Effector memory CD4-positive, alpha-beta T cell (primary cell): ENCODE measurements around the gene MNDA.
"Not testable (repeated sequence)": the region's sequence is repeated elsewhere in the genome, so short reads cannot be mapped to it uniquely, and the experiment has no call there.

ENCODE experiments used
- DNase-seq, 3 donors: peaks; one replicate each; pipeline ENCODE4 v3.0.0-alpha.2; 2020
- H3K27ac ChIP-seq: 2 replicates; pipeline ENCODE4 v1.7.0; 2013; ENCODE audit warnings: mild to moderate bottlenecking, low read length, moderate library complexity; ENCODE audit not compliant: insufficient read depth, poor library complexity, severe bottlenecking
- H3K27me3 ChIP-seq: replicated peaks from 2 replicates; pipeline ENCODE4 v1.7.0; 2013; ENCODE audit warnings: mild to moderate bottlenecking, low read length; ENCODE audit not compliant: insufficient read depth, control insufficient read depth, poor library complexity, severe bottlenecking
- H3K36me3 ChIP-seq: 2 replicates; pipeline ENCODE4 v1.7.0; 2013; ENCODE audit warnings: mild to moderate bottlenecking, low read length, moderate library complexity; ENCODE audit not compliant: control insufficient read depth, insufficient read depth
- H3K4me1 ChIP-seq: 2 replicates; pipeline ENCODE4 v1.7.0; 2013; ENCODE audit warnings: low read length, mild to moderate bottlenecking; ENCODE audit not compliant: control insufficient read depth, insufficient read depth, poor library complexity, severe bottlenecking
- H3K4me3 ChIP-seq: 2 replicates; pipeline ENCODE4 v1.7.0; 2013; ENCODE audit warnings: low read length, low read depth, mild to moderate bottlenecking; ENCODE audit not compliant: insufficient read depth, poor library complexity, severe bottlenecking
- H3K9me3 ChIP-seq: 2 replicates; pipeline ENCODE4 v1.7.0; 2013; ENCODE audit warnings: mild to moderate bottlenecking, low read length, moderate library complexity; ENCODE audit not compliant: control insufficient read depth

Gene MNDA

GRCh38 chr1:158833264-158833663 lies 2.1 kb downstream of the MNDA start:
- no peak for DNase-seq
- Histone ChIP-seq H3K4me1 (no peaks in the 10 kb centered on the region), H3K4me3 (no peak overlapping the region), H3K27ac (no peak overlapping the region), H3K27me3 (no peaks in the 10 kb centered on the region), H3K36me3 (no peaks in the 10 kb centered on the region), H3K9me3 (peaks cover 4% of the 10 kb centered on the region)

GRCh38 chr1:158836038-158836437 lies 4.9 kb downstream of the MNDA start:
- H3K27ac ChIP-seq: no peak overlapping the region
- no peaks in the 10 kb centered on the region for H3K36me3 ChIP-seq
- H3K27me3 ChIP-seq: no peaks in the 10 kb centered on the region

GRCh38 chr1:158838660-158839059 lies 7.5 kb downstream of the MNDA start:
- Histone ChIP-seq H3K4me1 (no peaks in the 10 kb centered on the region), H3K4me3 (no peak overlapping the region), H3K36me3 (no peaks in the 10 kb centered on the region), H3K27me3 (no peaks in the 10 kb centered on the region), H3K27ac (no peak overlapping the region), H3K9me3 (no peaks in the 10 kb centered on the region)
- no peak for DNase-seq

More at GRCh38 chr1:158836038-158836437, 4.9 kb downstream of the MNDA start:
- H3K4me3 ChIP-seq: no peak overlapping the region
- H3K9me3 ChIP-seq: no peaks in the 10 kb centered on the region
- no peak for DNase-seq
- H3K4me1 ChIP-seq: no peaks in the 10 kb centered on the region

GRCh38 chr1:158839566-158839965 lies 8.4 kb downstream of the MNDA start:
- Histone ChIP-seq H3K36me3 (no peaks in the 10 kb centered on the region), H3K27ac (no peak overlapping the region), H3K4me1 (no peaks in the 10 kb centered on the region), H3K27me3 (no peaks in the 10 kb centered on the region), H3K9me3 (no peaks in the 10 kb centered on the region), H3K4me3 (no peak overlapping the region)
- no peak for DNase-seq

GRCh38 chr1:158840236-158840635 lies 9.1 kb downstream of the MNDA start:
- no peaks in the 10 kb centered on the region for H3K4me1 ChIP-seq
- no peak for DNase-seq
- H3K36me3 ChIP-seq: no peaks in the 10 kb centered on the region
- H3K27ac ChIP-seq: no peak overlapping the region
- H3K9me3 ChIP-seq: no peaks in the 10 kb centered on the region
- no peak overlapping the region for H3K4me3 ChIP-seq
- H3K27me3 ChIP-seq: no peaks in the 10 kb centered on the region

- no peaks in the 10 kb centered on the region for H3K27me3 ChIP-seq
- DNase-seq: no peak
- no peaks in the 10 kb centered on the region for H3K9me3 ChIP-seq
Observed at GRCh38 chr1:158864595-158864994, 33.4 kb downstream of the MNDA start.

GRCh38 chr1:158870438-158870837 lies 39.3 kb downstream of the MNDA start:
- H3K4me3 ChIP-seq, H3K4me1 ChIP-seq, H3K9me3 ChIP-seq, H3K36me3 ChIP-seq, H3K27me3 ChIP-seq, H3K27ac ChIP-seq, DNase-seq: not testable (repeated sequence)

More at GRCh38 chr1:158864595-158864994, 33.4 kb downstream of the MNDA start:
- Histone ChIP-seq H3K27ac (no peak overlapping the region), H3K4me1 (no peaks in the 10 kb centered on the region), H3K4me3 (no peak overlapping the region), H3K36me3 (no peaks in the 10 kb centered on the region)

GRCh38 chr1:158873141-158873540 lies 42.0 kb downstream of the MNDA start:
- no peak overlapping the region for H3K4me3 ChIP-seq
- H3K9me3 ChIP-seq: no peaks in the 10 kb centered on the region
- H3K27ac ChIP-seq: no peak overlapping the region
- H3K27me3 ChIP-seq: no peaks in the 10 kb centered on the region
- H3K4me1 ChIP-seq: no peaks in the 10 kb centered on the region
- no peak for DNase-seq
- H3K36me3 ChIP-seq: no peaks in the 10 kb centered on the region

GRCh38 chr1:158893654-158894053 lies 62.5 kb downstream of the MNDA start:
- no peak overlapping the region for H3K27ac ChIP-seq
- no peak for DNase-seq
- H3K4me3 ChIP-seq: no peak overlapping the region
- no peaks in the 10 kb centered on the region for H3K27me3 ChIP-seq
- no peaks in the 10 kb centered on the region for H3K9me3 ChIP-seq
- H3K4me1 ChIP-seq: no peaks in the 10 kb centered on the region
- no peaks in the 10 kb centered on the region for H3K36me3 ChIP-seq

GRCh38 chr1:158898722-158899121 lies 67.6 kb downstream of the MNDA start:
- DNase-seq: no peak
- no peak overlapping the region for H3K4me3 ChIP-seq
- no peaks in the 10 kb centered on the region for H3K27me3 ChIP-seq
- no peaks in the 10 kb centered on the region for H3K9me3 ChIP-seq
- no peak overlapping the region for H3K27ac ChIP-seq
- H3K4me1 ChIP-seq: no peaks in the 10 kb centered on the region
- no peaks in the 10 kb centered on the region for H3K36me3 ChIP-seq
